ENCODE data around the gene CAPN8.

DNA sequence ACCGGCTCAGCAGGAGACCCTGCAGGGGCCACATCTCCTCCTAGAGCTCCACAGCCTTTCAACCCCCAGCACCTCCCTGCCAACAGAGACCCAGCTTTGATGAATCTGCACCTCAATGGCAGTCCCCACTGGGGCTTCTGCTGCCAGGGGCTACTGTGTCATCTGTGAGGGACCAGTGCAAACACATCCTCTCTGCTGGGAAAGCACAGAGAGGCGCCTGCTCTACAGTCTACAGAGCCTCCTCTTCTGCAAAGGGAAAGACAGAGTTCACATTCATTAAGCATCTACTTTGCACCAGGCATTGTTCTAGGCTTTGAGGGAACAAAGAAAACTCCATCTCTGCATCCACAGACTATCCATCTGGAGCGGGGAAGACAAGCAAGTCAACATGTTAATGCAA, 125.8 kb downstream of the CAPN8 start:
- TF ChIP-seq CTCF (IDR thresholded peaks at IDR 0.05; ENCODE audit: low read length) (no peak), EZH2 (IDR thresholded peaks at IDR 0.05; ENCODE audit: borderline replicate concordance, low read length) (no peak)

All from OCI-LY1 (cell line).